Fibroblast of lung (primary cell): ENCODE results near the gene ADGRF4. TPM values are rescaled to one million over a fixed set of nuclear protein-coding genes. Genes with fewer than 3 reads are reported as not detected.

Experiments used
- DNase-seq, 2 donors: peaks; one replicate each; pipeline versions ENCODE4 v3.0.0 to v3.0.0-alpha.2; 2010; ENCODE audit warnings: low read depth in 2 of 2
- H2AFZ ChIP-seq: 2 replicates; pipeline ENCODE4 v1.5.1; 2012; ENCODE audit warnings: low read length, control low read depth, inconsistent platforms
- H3K27ac ChIP-seq: 2 replicates; pipeline ENCODE4 v1.5.1; 2011; ENCODE audit warnings: low read length, control low read depth; ENCODE audit not compliant: insufficient read depth
- H3K27me3 ChIP-seq: 2 replicates; pipeline ENCODE4 v1.5.1; 2011; ENCODE audit warnings: mild to moderate bottlenecking, low read length; ENCODE audit not compliant: control insufficient read depth, insufficient read depth
- H3K36me3 ChIP-seq: 2 replicates; pipeline ENCODE4 v1.5.1; 2011; ENCODE audit warnings: low read length; ENCODE audit not compliant: control insufficient read depth, insufficient read depth
- H3K4me1 ChIP-seq: 2 replicates; pipeline ENCODE4 v1.5.1; 2011; ENCODE audit warnings: low read length; ENCODE audit not compliant: control insufficient read depth, insufficient read depth; ENCODE audit errors: extremely low read depth
- H3K4me2 ChIP-seq: 2 replicates; pipeline ENCODE4 v1.5.1; 2011; ENCODE audit warnings: low read length, control low read depth; ENCODE audit not compliant: insufficient read depth; ENCODE audit errors: extremely low read depth
- H3K4me3 ChIP-seq, 4 experiments: fragments of 200-600 bp in 1 of 4; sonication (generic) in 1 of 4; replicated peaks in 1 of 4; 2 replicates each; pipeline ENCODE4 v1.5.1; 2011 to 2016; ENCODE audit warnings: low read length in 4 of 4, low read depth in 3 of 4, mild to moderate bottlenecking in 3 of 4, control low read depth in 2 of 4, inconsistent platforms in 1 of 4, mixed read lengths in 1 of 4; ENCODE audit not compliant: insufficient read depth in 1 of 4; ENCODE audit errors: control extremely low read depth in 1 of 4
- H3K79me2 ChIP-seq: 2 replicates; pipeline ENCODE4 v1.5.1; 2012; ENCODE audit warnings: mild to moderate bottlenecking, low read length, inconsistent platforms; ENCODE audit not compliant: control insufficient read depth, insufficient read depth
- H3K9ac ChIP-seq: 2 replicates; pipeline ENCODE4 v1.5.1; 2011; ENCODE audit warnings: mild to moderate bottlenecking, low read length, control low read depth; ENCODE audit not compliant: insufficient read depth
- H3K9me3 ChIP-seq: 2 replicates; pipeline ENCODE4 v1.5.1; 2012; ENCODE audit warnings: low read depth, low read length; ENCODE audit not compliant: control insufficient read depth, insufficient read depth
- H4K20me1 ChIP-seq: 2 replicates; pipeline ENCODE4 v1.5.1; 2011; ENCODE audit warnings: low read length; ENCODE audit not compliant: control insufficient read depth, insufficient read depth; ENCODE audit errors: extremely low read depth
- CTCF ChIP-seq, 2 donors: IDR thresholded peaks in 1 of 2; conservative IDR thresholded peaks in 1 of 2; 1 replicate in 1 of 2; 2 replicates in 1 of 2; pipeline ENCODE4 v1.5.1; 2011 to 2012; ENCODE audit warnings: low read length in 2 of 2, control low read depth in 1 of 2, inconsistent platforms in 1 of 2, low read depth in 1 of 2, mild to moderate bottlenecking in 1 of 2
- EZH2 ChIP-seq: IDR thresholded peaks from 2 replicates; pipeline ENCODE4 v1.5.1; 2012; ENCODE audit warnings: low read length, control low read depth, mild to moderate bottlenecking; ENCODE audit errors: missing control alignments
- polyA plus RNA-seq, 2 donors: library from polyadenylated mRNA; depleted of rRNA in 1 of 2; stranded (reverse) in 1 of 2; unstranded in 1 of 2; fragments of >200 nt; gene quantifications; 2 replicates each; pipeline ENCODE4 v1.2.1, GENCODE V29; 2011 to 2012; ENCODE audit warnings: missing spikeins in 1 of 2
- total RNA-seq: library from RNA; depleted of rRNA; stranded (reverse); fragments of >200 nt; gene quantifications from 2 replicates; pipeline ENCODE4 v1.2.1, GENCODE V29; 2014

The ADGRF4 gene
- total and polyA plus RNA-seq, 2 donors (not counting 1 experiment from before 2014, with no cell fraction given), result not detected

- Histone ChIP-seq H4K20me1 (no peaks in the 10 kb centered on the region), H2AFZ (no peak overlapping the region), H3K4me2 (no peak overlapping the region), H3K79me2 (no peaks in the 10 kb centered on the region), H3K27me3 (no peaks in the 10 kb centered on the region), H3K9ac (no peak overlapping the region), H3K36me3 (no peaks in the 10 kb centered on the region), H3K27ac (no peak overlapping the region), H3K4me1 (no peaks in the 10 kb centered on the region), H3K9me3 (no peaks in the 10 kb centered on the region), H3K4me3 (no peak overlapping the region)
- peak in 1 of 2 donors; percentile 54 for DNase-seq
- TF ChIP-seq EZH2 (no peak), CTCF (conservative IDR thresholded peaks at IDR 0.05 in 1 of 2, IDR thresholded peaks at IDR 0.05 in 1 of 2; ENCODE audit: low read depth in 1 of 2, low read length in 2 of 2) (no peak)
Observed at GRCh38 chr6:47752801-47753200, 54.4 kb downstream of the ADGRF4 start.

- TF ChIP-seq CTCF (conservative IDR thresholded peaks at IDR 0.05 in 1 of 2, IDR thresholded peaks at IDR 0.05 in 1 of 2; ENCODE audit: low read depth in 1 of 2, low read length in 2 of 2) (no peak), EZH2 (no peak)
- no peak overlapping the region for H2AFZ ChIP-seq
- peak in 1 of 2 donors; percentile 40 for DNase-seq
- H3K4me1 ChIP-seq, result no peaks in the 10 kb centered on the region
- no peaks in the 10 kb centered on the region for H3K36me3 ChIP-seq
- no peaks in the 10 kb centered on the region for H3K27me3 ChIP-seq
- H3K9ac ChIP-seq, result no peak overlapping the region
- H3K4me3 ChIP-seq, result no peak overlapping the region
- H3K79me2 ChIP-seq, result no peaks in the 10 kb centered on the region
- no peaks in the 10 kb centered on the region for H4K20me1 ChIP-seq
- no peaks in the 10 kb centered on the region for H3K9me3 ChIP-seq
- no peak overlapping the region for H3K27ac ChIP-seq
- no peak overlapping the region for H3K4me2 ChIP-seq
Observed at GRCh38 chr6:47759364-47759763, 61.0 kb downstream of the ADGRF4 start.

- H3K4me3 ChIP-seq, result no peak overlapping the region
- no peaks in the 10 kb centered on the region for H3K27me3 ChIP-seq
- no peaks in the 10 kb centered on the region for H3K4me1 ChIP-seq
- no peak overlapping the region for H2AFZ ChIP-seq
- H4K20me1 ChIP-seq, result no peaks in the 10 kb centered on the region
- H3K36me3 ChIP-seq, result no peaks in the 10 kb centered on the region
- TF ChIP-seq CTCF (conservative IDR thresholded peaks at IDR 0.05 in 1 of 2, IDR thresholded peaks at IDR 0.05 in 1 of 2; ENCODE audit: low read depth in 1 of 2, low read length in 2 of 2) (no peak), EZH2 (no peak)
- H3K27ac ChIP-seq, result no peak overlapping the region
- H3K79me2 ChIP-seq, result no peaks in the 10 kb centered on the region
- H3K4me2 ChIP-seq, result no peak overlapping the region
- H3K9me3 ChIP-seq, result no peaks in the 10 kb centered on the region
- no peak for DNase-seq
- no peak overlapping the region for H3K9ac ChIP-seq
Observed at GRCh38 chr6:47762502-47762901, 64.1 kb downstream of the ADGRF4 start.
